Activated CD4-positive, alpha-beta T cell treated with anti-CD3 and anti-CD28 coated beads, Interleukin-2, amount 50 U/mL, for 4 hours (primary cell): ENCODE data around the gene VEGFA.

Source experiments
- DNase-seq, 2 experiments: peaks; one replicate each; pipeline ENCODE4 v3.0.0-alpha.2; 2020

Gene VEGFA

GRCh38 chr6:43773980-43774775 is 4.2 kb downstream of the VEGFA start:
- no peak for DNase-seq

DNA sequence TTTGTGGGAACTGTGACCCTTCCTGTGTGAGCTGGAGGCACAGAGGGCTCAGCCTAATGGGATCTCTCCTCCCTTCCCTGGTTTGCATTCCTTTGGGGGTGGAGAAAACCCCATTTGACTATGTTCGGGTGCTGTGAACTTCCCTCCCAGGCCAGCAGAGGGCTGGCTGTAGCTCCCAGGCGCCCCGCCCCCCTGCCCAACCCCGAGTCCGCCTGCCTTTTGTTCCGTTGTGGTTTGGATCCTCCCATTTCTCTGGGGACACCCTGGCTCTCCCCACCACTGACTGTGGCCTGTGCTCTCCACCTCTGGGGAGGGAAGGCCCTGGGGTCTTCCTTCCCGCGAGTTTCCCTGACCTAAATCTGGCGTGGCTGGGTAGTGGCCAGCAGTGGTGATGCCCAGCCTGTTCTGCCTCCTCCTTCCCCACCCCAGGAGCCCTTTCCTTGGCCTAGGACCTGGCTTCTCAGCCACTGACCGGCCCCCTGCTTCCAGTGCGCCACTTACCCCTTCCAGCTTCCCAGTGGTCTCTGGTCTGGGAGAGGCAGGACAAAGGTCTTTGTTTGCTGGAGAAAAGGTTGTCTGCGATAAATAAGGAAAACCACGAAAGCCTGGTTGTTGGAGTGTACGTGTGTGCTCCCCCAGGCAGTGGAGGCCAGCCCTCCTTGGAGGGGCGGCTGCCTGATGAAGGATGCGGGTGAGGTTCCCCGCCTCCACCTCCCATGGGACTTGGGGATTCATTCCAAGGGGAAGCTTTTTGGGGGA is 4.9 kb downstream of the VEGFA start:
- peak; percentile 57 to 61 for DNase-seq

- DNase-seq: no peak
Measured at GRCh38 chr6:43775535-43775885, 5.5 kb downstream of the VEGFA start.

DNA sequence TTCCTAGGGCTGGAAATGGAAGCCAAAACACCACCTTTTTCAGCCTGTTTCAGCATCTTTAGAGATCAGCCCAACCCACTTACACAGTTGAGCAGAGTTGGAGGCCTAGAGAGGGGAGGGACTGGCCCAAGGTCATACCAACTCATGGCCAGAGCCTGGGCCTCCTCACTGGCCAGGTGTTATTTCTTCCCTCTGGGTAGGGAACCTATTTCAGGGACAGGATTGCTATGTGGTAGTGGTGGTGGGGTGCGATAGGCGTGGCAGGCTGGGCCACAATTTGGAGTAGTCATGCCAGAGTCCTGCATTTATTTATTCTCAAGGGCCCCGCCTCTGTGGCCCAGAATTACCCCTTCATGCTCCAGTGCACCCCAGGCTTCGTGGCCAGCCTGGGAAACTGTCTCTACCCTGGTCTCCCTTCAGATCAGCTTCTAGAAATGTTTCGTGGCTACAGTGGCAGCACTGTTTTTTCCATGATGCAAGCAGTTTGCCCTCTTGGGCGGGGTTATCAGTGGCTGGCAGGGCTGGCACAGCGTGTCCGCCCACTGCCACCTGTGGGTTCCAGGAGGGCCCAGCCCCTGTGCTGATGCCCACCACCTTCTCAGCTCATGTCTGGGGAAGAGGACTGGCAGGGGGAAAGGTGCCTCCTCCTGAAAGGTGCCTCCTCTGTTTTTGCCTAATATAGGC is 6.2 kb downstream of the VEGFA start:
- no peak for DNase-seq

DNA sequence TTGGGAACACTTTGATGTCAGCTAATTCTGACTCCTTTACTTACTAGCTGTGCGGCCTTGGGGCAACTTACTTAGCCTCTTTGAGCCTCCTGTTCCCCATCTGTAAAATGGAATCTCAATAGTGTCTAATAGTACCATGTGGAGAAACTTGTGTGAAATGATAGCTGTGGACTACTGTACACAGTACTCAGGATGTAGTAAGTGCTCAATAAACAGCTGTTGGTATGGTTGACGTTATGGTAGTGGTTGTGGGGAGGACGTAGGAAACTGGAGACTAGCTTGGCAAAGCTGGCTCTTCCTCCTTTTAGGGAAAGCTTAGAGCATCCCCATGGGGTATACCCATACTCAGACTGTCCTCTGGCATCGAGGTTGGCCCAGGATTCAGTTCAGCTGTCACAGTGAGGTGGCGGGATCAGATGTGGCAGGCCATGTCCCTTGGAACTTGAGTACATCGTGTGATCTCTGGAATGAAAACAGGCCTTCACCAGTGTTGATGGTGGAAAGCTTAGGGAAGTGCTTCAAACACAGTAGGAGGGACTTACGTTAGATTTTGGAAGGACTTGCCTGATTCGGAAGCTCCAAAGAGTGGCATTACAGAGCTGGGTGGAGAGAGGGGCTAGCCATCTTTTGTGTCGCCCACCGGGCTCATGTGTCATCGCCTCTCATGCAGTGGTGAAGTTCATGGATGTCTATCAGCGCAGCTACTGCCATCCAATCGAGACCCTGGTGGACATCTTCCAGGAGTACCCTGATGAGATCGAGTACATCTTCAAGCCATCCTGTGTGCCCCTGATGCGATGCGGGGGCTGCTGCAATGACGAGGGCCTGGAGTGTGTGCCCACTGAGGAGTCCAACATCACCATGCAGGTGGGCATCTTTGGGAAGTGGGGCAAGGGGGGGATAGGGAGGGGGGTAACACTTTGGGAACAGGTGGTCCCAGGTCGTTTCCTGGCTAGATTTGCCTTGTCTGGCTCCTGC is 7.1 kb downstream of the VEGFA start:
- no peak for DNase-seq

- DNase-seq: no peak
Measured at GRCh38 chr6:43778131-43778855, 8.3 kb downstream of the VEGFA start.

- no peak for DNase-seq
Measured at GRCh38 chr6:43778976-43779851, 9.2 kb downstream of the VEGFA start.

GRCh38 chr6:43779852-43780236 is 9.8 kb downstream of the VEGFA start:
- DNase-seq: no peak

GRCh38 chr6:43780293-43780692 is 10.3 kb downstream of the VEGFA start:
- DNase-seq: no peak

GRCh38 chr6:43780941-43781928 is 11.2 kb downstream of the VEGFA start:
- DNase-seq: no peak

DNA sequence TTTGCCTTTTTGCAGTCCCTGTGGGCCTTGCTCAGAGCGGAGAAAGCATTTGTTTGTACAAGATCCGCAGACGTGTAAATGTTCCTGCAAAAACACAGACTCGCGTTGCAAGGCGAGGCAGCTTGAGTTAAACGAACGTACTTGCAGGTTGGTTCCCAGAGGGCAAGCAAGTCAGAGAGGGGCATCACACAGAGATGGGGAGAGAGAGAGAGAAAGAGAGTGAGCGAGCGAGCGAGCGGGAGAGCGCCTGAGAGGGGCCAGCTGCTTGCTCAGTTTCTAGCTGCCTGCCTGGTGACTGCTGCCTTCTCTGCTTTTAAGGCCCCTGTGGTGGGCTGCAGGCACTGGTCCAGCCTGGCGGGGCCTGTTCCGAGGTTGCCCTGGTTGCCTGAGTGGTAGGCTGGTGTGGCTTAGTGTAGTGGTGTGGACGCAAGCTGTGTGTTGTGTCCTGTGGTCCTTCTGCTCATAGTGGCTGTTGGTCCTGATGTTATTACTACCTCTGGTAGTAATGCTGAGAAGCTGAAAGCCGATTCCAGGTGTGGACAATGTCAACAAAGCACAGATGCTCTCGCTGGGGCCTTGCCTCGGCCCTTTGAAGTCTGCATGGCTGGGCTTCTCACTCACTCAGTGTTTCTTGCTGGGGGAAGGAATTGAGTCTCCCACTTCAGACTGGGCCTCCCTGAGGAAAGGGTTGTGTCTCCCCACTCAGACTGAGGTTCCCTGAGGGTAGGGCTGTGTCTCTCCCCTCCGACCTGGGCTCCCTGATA is 12.1 kb downstream of the VEGFA start:
- no peak for DNase-seq

GRCh38 chr6:43782764-43783513 is 12.9 kb downstream of the VEGFA start:
- no peak for DNase-seq

- DNase-seq: no peak
Measured at GRCh38 chr6:43784049-43784855, 14.2 kb downstream of the VEGFA start.

- DNase-seq: no peak
Measured at GRCh38 chr6:43785220-43785752, 15.3 kb downstream of the VEGFA start.

GRCh38 chr6:43785904-43786303 is 15.9 kb downstream of the VEGFA start:
- no peak for DNase-seq

DNA sequence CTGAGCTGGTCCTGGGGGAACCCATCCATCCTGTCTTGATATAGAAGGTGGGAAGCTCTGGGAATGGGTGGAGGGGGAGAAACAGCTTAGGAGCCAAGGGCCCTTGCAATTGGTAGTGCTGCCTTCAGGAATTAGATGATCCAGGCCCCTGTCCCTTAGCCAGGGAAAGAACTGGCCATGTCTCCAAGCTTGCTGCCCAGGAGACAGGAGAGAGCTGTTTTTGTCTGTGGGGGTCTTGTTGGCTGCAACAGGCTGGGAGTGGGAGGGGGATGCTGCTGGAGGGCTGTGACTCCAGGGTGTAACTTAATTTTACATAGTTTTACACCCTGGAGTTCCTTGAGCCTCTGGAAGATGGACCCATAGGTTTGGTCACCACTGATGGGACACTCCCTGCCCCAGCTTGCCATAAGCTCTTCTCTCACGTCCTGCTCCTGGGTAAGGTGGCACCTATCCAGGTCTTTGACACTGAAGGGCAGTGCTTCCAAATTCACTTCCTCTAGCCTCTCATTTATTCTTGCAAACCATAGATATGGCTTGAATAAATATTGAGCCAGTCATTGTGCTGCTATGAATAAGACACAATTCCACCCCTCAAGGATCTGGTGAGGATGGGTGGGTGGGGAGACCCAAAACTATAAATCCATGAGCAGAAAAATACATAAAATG is 16.8 kb downstream of the VEGFA start:
- DNase-seq: no peak
